H9 (cell line): ENCODE data around the gene VOPP1. TPM values are rescaled to one million over a fixed set of nuclear protein-coding genes. Genes with fewer than 3 reads are reported as not detected.

Experiments used
- DNase-seq: peaks from one replicate; pipeline ENCODE4 v3.0.0-alpha.2; 2017
- H2AFZ ChIP-seq: one replicate; pipeline ENCODE4 v1.6.1; 2013; ENCODE audit warnings: mild to moderate bottlenecking, low read length, control low read depth, moderate library complexity
- H2AK5ac ChIP-seq: 2 replicates; pipeline ENCODE4 v1.6.1; 2013; ENCODE audit warnings: low read length, control low read depth, mixed read lengths; ENCODE audit not compliant: insufficient read length
- H2BK120ac ChIP-seq: one replicate; pipeline ENCODE4 v1.6.1; 2013; ENCODE audit warnings: low read depth, mild to moderate bottlenecking, low read length, control low read depth, inconsistent platforms; ENCODE audit not compliant: poor library complexity, severe bottlenecking
- H2BK12ac ChIP-seq: 2 replicates; pipeline ENCODE4 v1.6.1; 2013; ENCODE audit warnings: low read length, control low read depth, mixed read lengths, low read depth; ENCODE audit not compliant: insufficient read length
- H2BK15ac ChIP-seq: 2 replicates; pipeline ENCODE4 v1.6.1; 2013; ENCODE audit warnings: low read depth, low read length, control low read depth
- H2BK20ac ChIP-seq: one replicate; pipeline ENCODE4 v1.6.1; 2013; ENCODE audit warnings: low read depth, mild to moderate bottlenecking, low read length, control low read depth, inconsistent platforms; ENCODE audit not compliant: poor library complexity, severe bottlenecking
- H2BK5ac ChIP-seq: 2 replicates; pipeline ENCODE4 v1.6.1; 2013; ENCODE audit warnings: low read length, control low read depth, mixed read lengths; ENCODE audit not compliant: insufficient read length
- H3K14ac ChIP-seq: 2 replicates; pipeline ENCODE4 v1.6.1; 2013; ENCODE audit warnings: low read length, control low read depth; ENCODE audit not compliant: insufficient read depth
- H3K18ac ChIP-seq: 2 replicates; pipeline ENCODE4 v1.6.1; 2013; ENCODE audit warnings: low read depth, mild to moderate bottlenecking, mixed read lengths, low read length, control low read depth; ENCODE audit not compliant: insufficient read length
- H3K23ac ChIP-seq: 2 replicates; pipeline ENCODE4 v1.6.1; 2013; ENCODE audit warnings: low read length, control low read depth, mixed read lengths, low read depth; ENCODE audit not compliant: insufficient read length
- H3K23me2 ChIP-seq: 2 replicates; pipeline ENCODE4 v1.6.1; 2013; ENCODE audit warnings: low read depth, mild to moderate bottlenecking, mixed read lengths, low read length, control low read depth; ENCODE audit not compliant: insufficient read length, poor library complexity, severe bottlenecking
- H3K27ac ChIP-seq: 2 replicates; pipeline ENCODE4 v1.5.1; 2013; ENCODE audit warnings: low read length, control low read depth, mixed read lengths, low read depth; ENCODE audit not compliant: insufficient read length
- H3K27me3 ChIP-seq: 2 replicates; pipeline ENCODE4 v1.6.1; 2013; ENCODE audit warnings: low read length, control low read depth, inconsistent platforms; ENCODE audit not compliant: insufficient read depth
- H3K4ac ChIP-seq: 2 replicates; pipeline ENCODE4 v1.6.1; 2013; ENCODE audit warnings: low read depth, mild to moderate bottlenecking, control low read depth, inconsistent platforms, low read length, moderate library complexity
- H3K4me1 ChIP-seq: 2 replicates; pipeline ENCODE4 v1.6.1; 2013; ENCODE audit warnings: low read length, control low read depth, inconsistent platforms; ENCODE audit not compliant: insufficient read depth
- H3K4me2 ChIP-seq: 2 replicates; pipeline ENCODE4 v1.6.1; 2013; ENCODE audit warnings: low read length, control low read depth, mixed read lengths; ENCODE audit not compliant: insufficient read length, insufficient read depth
- H3K56ac ChIP-seq: 2 replicates; pipeline ENCODE4 v1.6.1; 2013; ENCODE audit warnings: low read depth, mild to moderate bottlenecking, mixed read lengths, low read length, control low read depth; ENCODE audit not compliant: insufficient read length
- H3K79me1 ChIP-seq: 2 replicates; pipeline ENCODE4 v1.6.1; 2013; ENCODE audit warnings: low read depth, mild to moderate bottlenecking, moderate library complexity, low read length, control low read depth, inconsistent platforms; ENCODE audit not compliant: insufficient read depth, poor library complexity, severe bottlenecking
- H3K79me2 ChIP-seq: 2 replicates; pipeline ENCODE4 v1.6.1; 2013; ENCODE audit warnings: low read length, control low read depth, inconsistent platforms; ENCODE audit not compliant: insufficient read depth
- H3K9ac ChIP-seq: 2 replicates; pipeline ENCODE4 v1.6.1; 2013; ENCODE audit warnings: low read length, control low read depth, mixed read lengths; ENCODE audit not compliant: insufficient read length; ENCODE audit errors: extremely low read depth
- H3K9me3 ChIP-seq: one replicate; pipeline ENCODE4 v1.6.1; 2013; ENCODE audit warnings: low read depth, low read length, inconsistent platforms; ENCODE audit not compliant: control insufficient read depth
- H3T11ph ChIP-seq: one replicate; pipeline ENCODE4 v1.6.1; 2013; ENCODE audit warnings: mild to moderate bottlenecking, low read length, control low read depth, inconsistent platforms
- H4K20me1 ChIP-seq: one replicate; pipeline ENCODE4 v1.6.1; 2013; ENCODE audit not compliant: control insufficient read depth, insufficient read length, insufficient read depth
- H4K5ac ChIP-seq: 2 replicates; pipeline ENCODE4 v1.6.1; 2013; ENCODE audit warnings: low read depth, mild to moderate bottlenecking, mixed read lengths, low read length, control low read depth; ENCODE audit not compliant: insufficient read length
- H4K8ac ChIP-seq: replicated peaks from 2 replicates; pipeline ENCODE4 v1.6.1; 2013; ENCODE audit warnings: low read length, control low read depth, mixed read lengths, low read depth; ENCODE audit not compliant: insufficient read length
- H4K91ac ChIP-seq: 2 replicates; pipeline ENCODE4 v1.6.1; 2013; ENCODE audit warnings: low read depth, mild to moderate bottlenecking, moderate library complexity, mixed read lengths, low read length, control low read depth; ENCODE audit not compliant: insufficient read length
- H3K27ac Mint-ChIP-seq, 3 experiments: 2 replicates in 2 of 3; 3 replicates in 1 of 3; pipeline ENCODE4 v1.8.0; 2020 to 2021; ENCODE audit warnings: mixed read lengths in 3 of 3, mild to moderate bottlenecking in 1 of 3, moderate library complexity in 1 of 3
- H3K27me3 Mint-ChIP-seq: 2 replicates; pipeline ENCODE4 v1.8.0; 2021; ENCODE audit warnings: low read depth, mild to moderate bottlenecking, moderate library complexity, mixed read lengths
- H3K36me3 Mint-ChIP-seq, 3 experiments: 2 replicates in 2 of 3; 3 replicates in 1 of 3; pipeline ENCODE4 v1.8.0; 2020 to 2021; ENCODE audit warnings: low read depth in 3 of 3, mixed read lengths in 3 of 3; ENCODE audit not compliant: insufficient read depth in 1 of 3
- H3K4me1 Mint-ChIP-seq, 2 experiments: 2 replicates each; pipeline ENCODE4 v1.8.0; 2020; ENCODE audit warnings: mixed read lengths in 2 of 2
- H3K4me3 Mint-ChIP-seq, 2 experiments: 2 replicates in 1 of 2; 3 replicates in 1 of 2; pipeline ENCODE4 v1.8.0; 2020 to 2021; ENCODE audit warnings: mild to moderate bottlenecking in 2 of 2, mixed read lengths in 2 of 2, moderate library complexity in 1 of 2
- H3K9me3 Mint-ChIP-seq, 2 experiments: 2 replicates in 1 of 2; 3 replicates in 1 of 2; pipeline ENCODE4 v1.8.0; 2020; ENCODE audit warnings: mild to moderate bottlenecking in 2 of 2, mixed read lengths in 2 of 2, moderate library complexity in 1 of 2
- WGBS: extraction: QIAGEN DNeasy Blood & Tissue Kit; methylation state at CpG from one replicate; pipeline ENCODE4 v1.1.7; 2013; ENCODE audit warnings: missing lambda C conversion rate, low lambda C conversion rate, mixed read lengths; ENCODE audit not compliant: insufficient read length; ENCODE audit errors: extremely low coverage; 5-methylcytosine and 5-hydroxymethylcytosine counted together
- total RNA-seq: library from RNA; stranded (reverse); gene quantifications from 2 replicates; pipeline ENCODE4 v1.2.1, GENCODE V29; 2021
- TF ChIP-seq, protein P1 (sequence below): fragments of 200-600 bp; sonication (generic); conservative IDR thresholded peaks from 3 replicates; pipeline ENCODE4 v1.8.0; 2021; ENCODE audit warnings: antibody characterized with exemption, mild to moderate bottlenecking

Gene VOPP1
- total RNA-seq, 1 experiment from 2014 or later: 55.7 TPM

DNA sequence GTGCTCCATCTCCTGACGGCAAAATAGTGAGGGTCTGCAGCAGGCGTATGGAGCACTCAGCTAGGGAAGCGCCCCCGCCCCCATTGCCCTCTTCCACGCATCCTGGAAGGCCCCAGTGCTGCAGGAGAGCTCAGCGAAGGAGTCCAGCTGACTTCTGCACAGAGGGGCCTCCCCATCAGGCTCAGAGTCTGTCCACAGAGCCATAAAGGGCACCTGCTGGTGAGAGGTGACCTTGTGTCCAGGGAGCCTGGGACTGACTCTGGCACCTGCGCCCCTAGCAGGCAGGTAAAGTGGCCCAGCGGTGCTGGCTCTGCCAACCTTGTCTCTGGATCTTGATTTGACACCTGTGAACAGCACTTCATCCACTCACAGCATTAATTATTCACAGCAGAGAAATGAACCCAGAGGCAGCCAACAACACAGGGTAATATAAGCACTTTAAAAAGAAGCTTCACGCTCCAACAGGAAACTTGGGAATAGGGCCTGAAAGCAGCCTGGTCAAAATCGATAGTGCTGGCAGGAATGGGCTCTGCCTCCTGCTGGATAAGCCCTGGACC lies 59.6 kb downstream of the VOPP1 start:
- no peak overlapping the region for H2BK12ac ChIP-seq
- no peaks in the 10 kb centered on the region for H3K79me1 ChIP-seq
- no peak overlapping the region for H4K5ac ChIP-seq
- H3K14ac ChIP-seq: no peak overlapping the region
- Mint-ChIP-seq H3K4me1 (peaks cover 30 to 34% of the 10 kb centered on the region in 2 experiments), H3K36me3 (peaks cover 3 to 18% (median 11%) of the 10 kb centered on the region in 3 experiments; a peak in 6 of 7 replicates), H3K27me3 (no peaks in the 10 kb centered on the region), H3K27ac (peak overlapping the region in 2 of 3 experiments; percentile 21 to 74; a peak in 3 of 7 replicates), H3K9me3 (no peaks in the 10 kb centered on the region), H3K4me3 (no peak overlapping the region)
- no peak overlapping the region for H2AK5ac ChIP-seq
- H4K8ac ChIP-seq: no peak overlapping the region
- peaks cover 7% of the 10 kb centered on the region; the same call in 1 of the 2 replicates for H3K4me1 ChIP-seq
- no peak overlapping the region for H3K18ac ChIP-seq
- no peaks in the 10 kb centered on the region for H3K79me2 ChIP-seq
- no peak overlapping the region for H3K23ac ChIP-seq
- H3K23me2 ChIP-seq: no peaks in the 10 kb centered on the region
- H2BK5ac ChIP-seq: no peak overlapping the region
- H3K27me3 ChIP-seq: no peaks in the 10 kb centered on the region
- H2BK120ac ChIP-seq: no peak overlapping the region
- H3K27ac ChIP-seq: no peak overlapping the region
- H2AFZ ChIP-seq: no peak overlapping the region
- TF ChIP-seq, protein P1, sequence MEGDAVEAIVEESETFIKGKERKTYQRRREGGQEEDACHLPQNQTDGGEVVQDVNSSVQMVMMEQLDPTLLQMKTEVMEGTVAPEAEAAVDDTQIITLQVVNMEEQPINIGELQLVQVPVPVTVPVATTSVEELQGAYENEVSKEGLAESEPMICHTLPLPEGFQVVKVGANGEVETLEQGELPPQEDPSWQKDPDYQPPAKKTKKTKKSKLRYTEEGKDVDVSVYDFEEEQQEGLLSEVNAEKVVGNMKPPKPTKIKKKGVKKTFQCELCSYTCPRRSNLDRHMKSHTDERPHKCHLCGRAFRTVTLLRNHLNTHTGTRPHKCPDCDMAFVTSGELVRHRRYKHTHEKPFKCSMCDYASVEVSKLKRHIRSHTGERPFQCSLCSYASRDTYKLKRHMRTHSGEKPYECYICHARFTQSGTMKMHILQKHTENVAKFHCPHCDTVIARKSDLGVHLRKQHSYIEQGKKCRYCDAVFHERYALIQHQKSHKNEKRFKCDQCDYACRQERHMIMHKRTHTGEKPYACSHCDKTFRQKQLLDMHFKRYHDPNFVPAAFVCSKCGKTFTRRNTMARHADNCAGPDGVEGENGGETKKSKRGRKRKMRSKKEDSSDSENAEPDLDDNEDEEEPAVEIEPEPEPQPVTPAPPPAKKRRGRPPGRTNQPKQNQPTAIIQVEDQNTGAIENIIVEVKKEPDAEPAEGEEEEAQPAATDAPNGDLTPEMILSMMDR: no peak
- H2BK15ac ChIP-seq: no peak overlapping the region
- H3K4me2 ChIP-seq: no peak overlapping the region
- no CpG with 5 or more reads among the region's 10 CpGs for WGBS
- H3K56ac ChIP-seq: no peak overlapping the region
- H3K4ac ChIP-seq: no peak overlapping the region
- no peak overlapping the region for H3K9ac ChIP-seq
- no peaks in the 10 kb centered on the region for H3K9me3 ChIP-seq
- H3T11ph ChIP-seq: no peak overlapping the region
- H4K91ac ChIP-seq: no peak overlapping the region
- no peak overlapping the region for H2BK20ac ChIP-seq
- no peaks in the 10 kb centered on the region for H4K20me1 ChIP-seq
- no peak for DNase-seq
